HEK293 (cell line): ENCODE data around the gene EXD3.

Experiments used
- CTCF ChIA-PET: fragments of 350-600 bp; formaldehyde crosslinking; extraction: SDS; loops from one replicate; lab custom pipeline; 2021; ENCODE audit warnings: antibody characterized with exemption; lab: Yijun Ruan, JAX
- POLR2A ChIA-PET: fragments of 300-600 bp; formaldehyde crosslinking; extraction: SDS; loops from one replicate; lab custom pipeline; 2020; ENCODE audit warnings: antibody characterized with exemption, inconsistent platforms; lab: Yijun Ruan, JAX
- H3K27ac ChIP-seq: fragments of 200-500 bp; sonication (Bioruptor generic); 2 replicates; pipeline ENCODE4 v1.5.1; 2014; ENCODE audit warnings: low read depth, low read length, control low read depth, inconsistent platforms; ENCODE audit errors: extremely low read depth
- H3K36me3 ChIP-seq, 2 experiments: fragments of 200-500 bp in 1 of 2; sonication (Bioruptor generic) in 1 of 2; 1 replicate in 1 of 2; 2 replicates in 1 of 2; pipeline ENCODE4 v1.5.1; 2014 to 2017; ENCODE audit warnings: inconsistent platforms in 2 of 2, low read length in 2 of 2; ENCODE audit not compliant: control insufficient read depth in 2 of 2, insufficient read depth in 1 of 2
- H3K4me1 ChIP-seq: fragments of 200-500 bp; sonication (Bioruptor generic); 2 replicates; pipeline ENCODE4 v1.5.1; 2014; ENCODE audit warnings: mild to moderate bottlenecking, low read length, inconsistent platforms; ENCODE audit not compliant: control insufficient read depth, insufficient read depth
- H3K4me3 ChIP-seq: 2 replicates; pipeline ENCODE4 v1.5.1; 2011; ENCODE audit warnings: low read depth, mild to moderate bottlenecking, control low read depth, low read length, moderate library complexity
- H3K9me3 ChIP-seq: fragments of 200-500 bp; sonication (Bioruptor generic); 2 replicates; pipeline ENCODE4 v1.5.1; 2014; ENCODE audit warnings: low read depth, low read length, inconsistent platforms; ENCODE audit not compliant: control insufficient read depth, insufficient read depth
- AEBP2 ChIP-seq: fragments of 450-650 bp; formaldehyde crosslinking; IDR thresholded peaks from 2 replicates; pipeline ENCODE4 v1.5.1; 2016; ENCODE audit warnings: missing biosample characterization, missing genetic modification characterization, borderline replicate concordance
- BCL11A ChIP-seq: fragments of 450-650 bp; formaldehyde crosslinking; IDR thresholded peaks from 2 replicates; pipeline ENCODE4 v1.5.1; 2016; ENCODE audit warnings: low read depth, missing biosample characterization, missing genetic modification characterization
- OVOL3 ChIP-seq: fragments of 450-650 bp; formaldehyde crosslinking; IDR thresholded peaks from 2 replicates; pipeline ENCODE4 v1.5.1; 2016; ENCODE audit warnings: missing biosample characterization, missing genetic modification characterization
- SP7 ChIP-seq: fragments of 450-650 bp; formaldehyde crosslinking; IDR thresholded peaks from 2 replicates; pipeline ENCODE4 v1.5.1; 2016; ENCODE audit warnings: missing biosample characterization, missing genetic modification characterization
- ZBTB7A ChIP-seq: fragments of 450-650 bp; formaldehyde crosslinking; IDR thresholded peaks from 2 replicates; pipeline ENCODE4 v1.5.1; 2016; ENCODE audit warnings: low read depth, missing biosample characterization, missing genetic modification characterization
- ZNF133 ChIP-seq: fragments of 450-650 bp; formaldehyde crosslinking; IDR thresholded peaks from 2 replicates; pipeline ENCODE4 v1.5.1; 2016; ENCODE audit warnings: missing biosample characterization, missing genetic modification characterization
- ZNF157 ChIP-seq: fragments of 450-650 bp; formaldehyde crosslinking; IDR thresholded peaks from 2 replicates; pipeline ENCODE4 v1.5.1; 2016; ENCODE audit warnings: missing biosample characterization, missing genetic modification characterization
- ZNF24 ChIP-seq: fragments of 450-650 bp; formaldehyde crosslinking; IDR thresholded peaks from 2 replicates; pipeline ENCODE4 v1.5.1; 2016; ENCODE audit warnings: missing biosample characterization, missing genetic modification characterization
- ZNF311 ChIP-seq: fragments of 450-650 bp; formaldehyde crosslinking; IDR thresholded peaks from 2 replicates; pipeline ENCODE4 v1.5.1; 2017; ENCODE audit warnings: missing biosample characterization, missing genetic modification characterization, borderline replicate concordance
- ZNF549 ChIP-seq: fragments of 450-650 bp; IDR thresholded peaks from 2 replicates; pipeline ENCODE4 v1.5.1; 2018; ENCODE audit warnings: missing biosample characterization, missing genetic modification characterization, mild to moderate bottlenecking, inconsistent platforms, moderate library complexity
- ZNF600 ChIP-seq: fragments of 450-650 bp; formaldehyde crosslinking; IDR thresholded peaks from 2 replicates; pipeline ENCODE4 v1.5.1; 2016; ENCODE audit warnings: missing biosample characterization, missing genetic modification characterization
- ZNF621 ChIP-seq: fragments of 450-650 bp; formaldehyde crosslinking; IDR thresholded peaks from 2 replicates; pipeline ENCODE4 v1.5.1; 2017; ENCODE audit warnings: missing biosample characterization, missing genetic modification characterization
- ZNF629 ChIP-seq: fragments of 450-650 bp; formaldehyde crosslinking; IDR thresholded peaks from 2 replicates; pipeline ENCODE4 v1.5.1; 2017; ENCODE audit warnings: missing biosample characterization, missing genetic modification characterization
- ZSCAN5A ChIP-seq: fragments of 450-650 bp; formaldehyde crosslinking; IDR thresholded peaks from 2 replicates; pipeline ENCODE4 v1.5.1; 2016; ENCODE audit warnings: missing biosample characterization, missing genetic modification characterization
- TF ChIP-seq, protein P1 (sequence below): fragments of 450-650 bp; formaldehyde crosslinking; IDR thresholded peaks from 2 replicates; pipeline ENCODE4 v1.5.1; 2016; ENCODE audit warnings: missing biosample characterization, missing genetic modification characterization
- TF ChIP-seq, protein P2 (sequence below): fragments of 450-650 bp; formaldehyde crosslinking; IDR thresholded peaks from 2 replicates; pipeline ENCODE4 v1.5.1; 2017; ENCODE audit warnings: missing biosample characterization, missing genetic modification characterization
- TF ChIP-seq, protein P3 (sequence below): fragments of 450-650 bp; IDR thresholded peaks from 2 replicates; pipeline ENCODE4 v1.5.1; 2018; ENCODE audit warnings: missing biosample characterization, missing genetic modification characterization
- TF ChIP-seq, protein P4 (sequence below): fragments of 450-650 bp; formaldehyde crosslinking; IDR thresholded peaks from 2 replicates; pipeline ENCODE4 v1.5.1; 2017; ENCODE audit warnings: missing biosample characterization, missing genetic modification characterization

The EXD3 gene

GRCh38 chr9:137445275-137445807 is 22.4 kb upstream of the EXD3 start (continued):
- TF ChIP-seq, protein P1, sequence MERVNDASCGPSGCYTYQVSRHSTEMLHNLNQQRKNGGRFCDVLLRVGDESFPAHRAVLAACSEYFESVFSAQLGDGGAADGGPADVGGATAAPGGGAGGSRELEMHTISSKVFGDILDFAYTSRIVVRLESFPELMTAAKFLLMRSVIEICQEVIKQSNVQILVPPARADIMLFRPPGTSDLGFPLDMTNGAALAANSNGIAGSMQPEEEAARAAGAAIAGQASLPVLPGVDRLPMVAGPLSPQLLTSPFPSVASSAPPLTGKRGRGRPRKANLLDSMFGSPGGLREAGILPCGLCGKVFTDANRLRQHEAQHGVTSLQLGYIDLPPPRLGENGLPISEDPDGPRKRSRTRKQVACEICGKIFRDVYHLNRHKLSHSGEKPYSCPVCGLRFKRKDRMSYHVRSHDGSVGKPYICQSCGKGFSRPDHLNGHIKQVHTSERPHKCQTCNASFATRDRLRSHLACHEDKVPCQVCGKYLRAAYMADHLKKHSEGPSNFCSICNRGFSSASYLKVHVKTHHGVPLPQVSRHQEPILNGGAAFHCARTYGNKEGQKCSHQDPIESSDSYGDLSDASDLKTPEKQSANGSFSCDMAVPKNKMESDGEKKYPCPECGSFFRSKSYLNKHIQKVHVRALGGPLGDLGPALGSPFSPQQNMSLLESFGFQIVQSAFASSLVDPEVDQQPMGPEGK (tag by site-specific recombination), result peak; percentile 85
- 0 out of 2 replicates have a peak, but pooled peaks have one; percentile 28 for TF ChIP-seq ZNF629
- TF ChIP-seq SP7 (tag by site-specific recombination), result peak; percentile 47
- TF ChIP-seq, protein P2, sequence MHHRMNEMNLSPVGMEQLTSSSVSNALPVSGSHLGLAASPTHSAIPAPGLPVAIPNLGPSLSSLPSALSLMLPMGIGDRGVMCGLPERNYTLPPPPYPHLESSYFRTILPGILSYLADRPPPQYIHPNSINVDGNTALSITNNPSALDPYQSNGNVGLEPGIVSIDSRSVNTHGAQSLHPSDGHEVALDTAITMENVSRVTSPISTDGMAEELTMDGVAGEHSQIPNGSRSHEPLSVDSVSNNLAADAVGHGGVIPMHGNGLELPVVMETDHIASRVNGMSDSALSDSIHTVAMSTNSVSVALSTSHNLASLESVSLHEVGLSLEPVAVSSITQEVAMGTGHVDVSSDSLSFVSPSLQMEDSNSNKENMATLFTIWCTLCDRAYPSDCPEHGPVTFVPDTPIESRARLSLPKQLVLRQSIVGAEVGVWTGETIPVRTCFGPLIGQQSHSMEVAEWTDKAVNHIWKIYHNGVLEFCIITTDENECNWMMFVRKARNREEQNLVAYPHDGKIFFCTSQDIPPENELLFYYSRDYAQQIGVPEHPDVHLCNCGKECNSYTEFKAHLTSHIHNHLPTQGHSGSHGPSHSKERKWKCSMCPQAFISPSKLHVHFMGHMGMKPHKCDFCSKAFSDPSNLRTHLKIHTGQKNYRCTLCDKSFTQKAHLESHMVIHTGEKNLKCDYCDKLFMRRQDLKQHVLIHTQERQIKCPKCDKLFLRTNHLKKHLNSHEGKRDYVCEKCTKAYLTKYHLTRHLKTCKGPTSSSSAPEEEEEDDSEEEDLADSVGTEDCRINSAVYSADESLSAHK (tag by site-specific recombination), result peak; percentile 23; the same call in 1 of the 2 replicates

- POLR2A ChIA-PET, result interaction anchor here (0.6 to 1.7 kb wide), 3 partner anchors 15 to 32 kb away, joined by 3 to 4 read pairs (median 3); partner anchors contain the start of genes EXD3 and NOXA1
- TF ChIP-seq ZNF157 (tag by site-specific recombination), result no peak
- TF ChIP-seq ZNF311 (tag by site-specific recombination), result no peak
- TF ChIP-seq, protein P3, sequence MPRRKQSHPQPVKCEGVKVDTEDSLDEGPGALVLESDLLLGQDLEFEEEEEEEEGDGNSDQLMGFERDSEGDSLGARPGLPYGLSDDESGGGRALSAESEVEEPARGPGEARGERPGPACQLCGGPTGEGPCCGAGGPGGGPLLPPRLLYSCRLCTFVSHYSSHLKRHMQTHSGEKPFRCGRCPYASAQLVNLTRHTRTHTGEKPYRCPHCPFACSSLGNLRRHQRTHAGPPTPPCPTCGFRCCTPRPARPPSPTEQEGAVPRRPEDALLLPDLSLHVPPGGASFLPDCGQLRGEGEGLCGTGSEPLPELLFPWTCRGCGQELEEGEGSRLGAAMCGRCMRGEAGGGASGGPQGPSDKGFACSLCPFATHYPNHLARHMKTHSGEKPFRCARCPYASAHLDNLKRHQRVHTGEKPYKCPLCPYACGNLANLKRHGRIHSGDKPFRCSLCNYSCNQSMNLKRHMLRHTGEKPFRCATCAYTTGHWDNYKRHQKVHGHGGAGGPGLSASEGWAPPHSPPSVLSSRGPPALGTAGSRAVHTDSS, result no peak
- TF ChIP-seq ZNF133 (tag by site-specific recombination), result no peak
These were observed 21.3 kb upstream of the EXD3 start for GRCh38 chr9:137444106-137444790.

DNA sequence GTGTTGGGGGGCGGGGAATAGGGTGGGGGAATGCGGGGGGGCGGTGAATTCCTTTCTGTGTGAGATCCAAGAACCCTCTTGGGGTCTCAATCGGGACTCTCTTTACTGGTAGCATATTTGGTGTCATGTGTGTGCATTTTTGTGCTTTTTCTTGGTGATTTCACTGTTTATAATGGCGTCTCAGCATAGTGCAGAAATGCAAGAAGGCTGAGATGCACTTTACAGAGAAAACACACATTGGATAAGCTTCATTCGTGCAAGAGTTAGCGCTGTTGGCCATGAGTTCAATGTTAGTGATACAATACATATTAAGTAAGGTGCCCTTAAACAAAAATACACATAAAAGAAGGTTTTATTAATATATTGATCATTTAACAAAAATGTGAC is 19.0 kb upstream of the EXD3 start:
- no peaks in the 10 kb centered on the region for H3K9me3 ChIP-seq
- no peaks in the 10 kb centered on the region for H3K36me3 ChIP-seq
- POLR2A ChIA-PET, result interaction anchor here (0.6 to 3.2 kb wide), 5 partner anchors 10 to 139 kb away, joined by 3 to 16 read pairs (median 7); partner anchors contain the start of genes EXD3, NOXA1, NRARP and NSMF
- TF ChIP-seq ZNF24 (tag by site-specific recombination), result no peak
- no peak for TF ChIP-seq AEBP2 (tag by site-specific recombination)
- no peak for TF ChIP-seq ZBTB7A (tag by site-specific recombination)
- TF ChIP-seq, protein P4, sequence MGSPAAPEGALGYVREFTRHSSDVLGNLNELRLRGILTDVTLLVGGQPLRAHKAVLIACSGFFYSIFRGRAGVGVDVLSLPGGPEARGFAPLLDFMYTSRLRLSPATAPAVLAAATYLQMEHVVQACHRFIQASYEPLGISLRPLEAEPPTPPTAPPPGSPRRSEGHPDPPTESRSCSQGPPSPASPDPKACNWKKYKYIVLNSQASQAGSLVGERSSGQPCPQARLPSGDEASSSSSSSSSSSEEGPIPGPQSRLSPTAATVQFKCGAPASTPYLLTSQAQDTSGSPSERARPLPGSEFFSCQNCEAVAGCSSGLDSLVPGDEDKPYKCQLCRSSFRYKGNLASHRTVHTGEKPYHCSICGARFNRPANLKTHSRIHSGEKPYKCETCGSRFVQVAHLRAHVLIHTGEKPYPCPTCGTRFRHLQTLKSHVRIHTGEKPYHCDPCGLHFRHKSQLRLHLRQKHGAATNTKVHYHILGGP (tag by site-specific recombination), result no peak
- no peak for TF ChIP-seq ZNF600
- no peak for TF ChIP-seq BCL11A (tag by site-specific recombination)
- TF ChIP-seq ZNF549 (tag by site-specific recombination), result no peak
- no peak for TF ChIP-seq ZSCAN5A (tag by site-specific recombination)
- TF ChIP-seq OVOL3 (tag by site-specific recombination), result no peak
- TF ChIP-seq ZNF621 (tag by site-specific recombination), result no peak
- TF ChIP-seq, all 188 proteins: peak for 0
- CTCF ChIA-PET, result interaction anchor here (0.6 to 3.9 kb wide), 5 partner anchors 10 to 395 kb away, joined by 3 to 35 read pairs (median 3); partner anchors contain the start of genes EXD3 and NOXA1
- Histone ChIP-seq H3K4me3 (peak overlapping the region; percentile 3; the same call in 1 of the 2 replicates), H3K27ac (no peak overlapping the region), H3K4me1 (no peaks in the 10 kb centered on the region)

More at GRCh38 chr9:137444106-137444790, 21.3 kb upstream of the EXD3 start:
- Histone ChIP-seq H3K9me3 (no peaks in the 10 kb centered on the region), H3K4me3 (no peak overlapping the region), H3K4me1 (no peaks in the 10 kb centered on the region), H3K27ac (no peak overlapping the region), H3K36me3 (peaks cover 0 to 9% of the 10 kb centered on the region in 2 experiments; a peak in 1 of 3 replicates)
- CTCF ChIA-PET, result interaction anchor here (0.6 to 4.2 kb wide), 20 partner anchors 9 to 427 kb away, joined by 3 to 35 read pairs (median 4); partner anchors contain the start of genes EXD3, NOXA1 and NRARP
